NK-92 treated with Interleukin-12 subunit alpha and Interleukin-12 subunit beta, amount 100 ng/mL, for 24 hours (cell line): Measurements from ENCODE around the gene MED8.
"Not testable (repeated sequence)": the region's sequence is repeated elsewhere in the genome, so short reads cannot be mapped to it uniquely, and the experiment has no call there.

ENCODE experiments used
- DNase-seq: peaks from one replicate; lab custom pipeline; 2025; lab: John Stamatoyannopoulos, UW

The MED8 gene

DNA sequence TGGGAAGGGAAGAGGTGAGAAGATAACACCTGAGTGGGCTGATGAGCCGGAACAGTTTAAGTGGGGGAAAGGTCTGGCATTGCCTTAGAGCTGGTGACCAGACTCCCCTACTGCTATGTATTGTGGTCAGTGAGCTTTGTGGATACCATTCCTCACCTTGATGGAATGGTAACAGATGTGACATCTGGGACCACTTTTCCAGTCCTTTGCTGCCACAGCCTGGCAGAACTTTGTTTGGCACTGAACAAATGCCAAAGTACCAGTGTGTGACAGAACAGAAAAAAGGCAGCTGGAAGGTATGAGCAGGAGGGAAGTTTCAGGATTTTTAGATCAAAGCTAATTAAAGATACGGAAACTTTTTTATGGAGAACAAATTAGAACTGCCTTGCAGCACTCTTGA lies 6.2 kb downstream of the MED8 start:
- no peak for DNase-seq

DNA sequence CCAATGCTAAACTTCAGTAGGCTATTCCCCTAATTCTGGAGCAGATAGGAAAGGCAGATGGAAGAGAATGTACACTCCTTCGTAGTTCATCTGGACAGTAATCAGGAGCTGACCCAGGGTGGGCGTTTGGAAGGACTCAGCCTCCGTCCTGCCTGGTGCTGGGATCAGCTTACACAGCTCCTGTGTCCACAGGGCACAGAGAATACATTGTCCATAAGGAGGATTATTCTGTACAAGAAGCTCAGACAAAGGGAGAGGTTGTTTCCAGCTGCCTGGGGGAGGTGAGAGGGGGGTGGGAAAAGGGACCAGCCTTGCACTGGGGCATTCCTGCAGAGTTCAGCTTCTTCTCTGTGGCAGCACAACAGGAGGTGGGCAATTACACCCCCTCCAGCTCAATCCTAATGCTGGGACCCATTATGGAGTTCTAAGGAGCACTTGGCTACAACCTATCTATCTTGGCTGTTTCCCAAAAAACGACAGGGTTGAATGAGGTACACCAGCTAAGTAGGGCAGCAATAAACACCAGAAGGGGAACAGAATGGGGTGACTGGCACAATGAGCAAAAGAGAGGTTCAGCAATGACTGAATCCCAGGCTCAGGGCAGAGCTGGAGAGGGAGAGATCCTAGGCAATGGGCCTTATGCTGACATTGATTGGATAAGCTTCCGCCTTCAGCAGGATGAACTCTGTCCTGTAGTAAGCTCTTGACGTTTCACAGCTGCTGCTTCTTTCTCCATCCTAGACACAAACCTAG lies 7.4 kb downstream of the MED8 start:
- no peak for DNase-seq

DNA sequence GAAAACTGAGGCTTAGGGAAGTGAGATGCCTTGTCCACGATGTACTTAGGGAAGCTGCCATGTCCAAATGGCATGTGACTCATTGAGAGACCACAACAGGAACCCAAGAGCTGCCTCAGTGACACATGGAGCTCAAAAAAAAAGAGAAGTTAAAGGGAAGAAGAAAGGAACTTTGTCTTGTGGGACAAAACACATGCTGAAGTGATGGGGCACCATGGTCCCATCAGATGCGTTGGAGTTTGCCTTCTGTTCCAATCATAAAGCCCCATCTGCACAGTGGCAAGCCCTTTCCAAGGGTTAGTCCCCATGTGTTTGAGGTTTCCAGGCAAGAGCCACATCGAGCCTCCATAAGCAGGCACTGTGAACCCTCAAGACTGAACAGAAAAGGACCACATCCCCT lies 8.0 kb downstream of the MED8 start:
- DNase-seq: no peak

DNA sequence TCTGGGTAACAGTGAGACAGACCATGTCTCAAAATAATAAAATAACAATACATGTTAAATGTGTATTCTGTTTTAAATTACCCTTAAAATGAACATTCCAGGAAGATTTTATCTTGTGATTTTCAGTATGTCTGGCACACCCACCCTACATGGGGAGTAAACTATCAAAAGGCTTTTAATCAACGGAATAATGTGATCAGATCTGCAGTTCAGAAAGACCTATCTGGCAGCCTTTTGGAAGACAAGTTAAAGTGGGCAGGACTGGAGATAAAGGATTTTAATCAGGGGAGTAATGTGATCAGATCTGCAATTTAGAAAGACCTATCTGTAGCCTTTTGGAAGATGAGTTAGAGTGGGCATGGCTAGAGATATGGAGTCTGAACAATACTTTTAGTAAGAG lies 10.1 kb downstream of the MED8 start:
- DNase-seq: no peak

DNA sequence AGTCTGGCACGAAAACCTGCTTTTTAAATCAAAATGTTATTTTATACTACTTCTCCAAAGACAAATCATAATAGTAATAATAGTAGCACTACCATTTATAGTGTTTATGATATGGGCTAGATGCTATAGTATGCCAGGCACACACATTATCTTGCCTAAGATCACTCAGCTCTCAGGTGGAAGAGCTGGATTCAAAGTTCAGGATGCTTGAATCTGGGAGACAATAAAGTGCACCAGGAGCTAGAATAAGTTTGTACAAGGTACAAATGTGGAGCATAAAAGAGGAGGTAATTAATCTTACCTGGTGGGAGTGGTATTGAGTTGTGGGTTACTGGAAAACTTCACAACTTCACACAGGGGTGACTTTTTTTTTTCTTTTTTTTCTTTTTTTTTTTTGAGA lies 11.8 kb downstream of the MED8 start:
- DNase-seq: no peak

DNA sequence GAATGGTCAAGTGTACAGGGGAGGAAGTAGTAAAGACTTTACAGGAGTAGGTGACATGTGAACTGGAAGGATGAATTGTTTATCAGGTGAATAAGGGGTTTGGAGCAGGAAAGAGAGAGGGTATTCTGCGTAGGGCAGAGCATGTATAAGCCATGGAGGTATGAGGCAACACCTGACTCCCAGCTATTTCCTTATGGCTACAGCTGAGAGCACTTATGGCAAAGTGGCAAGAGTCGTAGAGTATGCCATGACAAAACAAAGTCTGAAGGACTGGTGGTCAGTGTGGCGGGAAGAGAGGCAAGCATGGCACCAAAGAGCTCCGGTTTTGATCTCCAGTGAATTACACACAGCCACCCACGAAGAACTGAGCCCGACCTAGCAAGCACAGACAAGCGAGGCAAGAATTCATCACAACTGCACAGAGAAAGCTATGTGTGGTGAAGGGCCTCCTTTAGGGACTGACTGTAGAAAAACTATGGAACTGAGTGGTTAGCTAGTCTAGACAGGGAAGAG lies 12.8 kb downstream of the MED8 start:
- no peak for DNase-seq

DNA sequence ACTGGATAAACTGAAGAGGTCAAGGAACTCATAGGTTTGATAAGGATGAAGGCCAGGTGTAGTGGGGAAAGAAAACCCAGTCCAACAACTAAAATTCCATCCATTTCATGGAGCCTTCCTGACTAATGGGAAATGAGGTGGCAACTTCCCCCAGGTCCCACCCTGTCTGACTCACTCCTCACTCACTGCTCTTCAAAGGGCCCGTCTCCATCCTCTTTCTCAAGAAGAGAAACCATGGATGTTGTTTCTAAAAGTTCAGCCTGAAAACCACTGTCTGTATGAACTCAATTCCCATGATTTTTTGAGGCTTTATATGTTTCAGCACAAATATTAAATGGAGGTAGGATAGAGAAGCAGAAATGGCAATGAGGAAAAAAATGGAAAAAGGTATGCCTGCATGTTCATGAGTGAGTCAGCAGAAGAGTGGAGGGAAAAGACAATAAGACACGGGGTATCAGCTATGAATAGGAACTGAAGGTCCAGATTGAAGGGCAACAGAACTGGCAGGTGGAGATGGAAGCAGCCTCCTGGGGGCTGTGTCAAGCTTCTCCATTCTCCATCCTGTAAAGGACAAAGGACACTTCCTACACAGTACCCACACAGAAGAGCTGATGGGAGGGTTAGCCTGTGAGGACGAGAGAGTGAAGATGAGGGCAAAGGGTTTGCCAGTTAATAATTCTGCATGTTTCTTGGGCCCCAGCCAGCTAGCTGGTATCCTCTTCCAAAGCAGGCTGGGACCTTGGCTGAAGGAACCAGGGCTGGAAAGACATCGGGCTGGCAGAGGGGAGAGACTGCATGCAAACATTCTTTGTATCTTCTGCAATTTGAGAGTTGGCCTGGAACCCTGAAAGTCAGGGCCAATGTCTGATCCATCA lies 16.3 kb downstream of the MED8 start:
- no peak for DNase-seq

DNA sequence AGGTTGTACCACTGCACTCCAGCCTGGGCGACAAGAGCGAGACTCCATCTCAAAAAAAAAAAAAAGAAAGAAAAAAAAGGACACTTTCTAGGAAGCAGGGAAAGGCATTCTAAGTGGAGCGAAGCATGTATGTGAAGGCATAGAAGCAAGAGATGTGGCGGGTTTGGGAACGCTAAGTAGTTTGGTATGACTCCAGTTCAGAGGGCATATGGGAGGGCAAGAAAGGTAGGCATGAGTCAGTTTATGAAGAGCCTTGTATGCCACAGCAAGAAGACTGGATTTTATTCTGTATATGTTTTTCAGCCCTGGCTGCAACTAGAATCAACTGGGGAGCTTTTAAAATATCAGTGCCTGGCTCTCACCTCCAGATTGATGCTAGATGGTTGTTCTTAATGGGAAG lies 17.4 kb downstream of the MED8 start:
- DNase-seq: no peak

DNA sequence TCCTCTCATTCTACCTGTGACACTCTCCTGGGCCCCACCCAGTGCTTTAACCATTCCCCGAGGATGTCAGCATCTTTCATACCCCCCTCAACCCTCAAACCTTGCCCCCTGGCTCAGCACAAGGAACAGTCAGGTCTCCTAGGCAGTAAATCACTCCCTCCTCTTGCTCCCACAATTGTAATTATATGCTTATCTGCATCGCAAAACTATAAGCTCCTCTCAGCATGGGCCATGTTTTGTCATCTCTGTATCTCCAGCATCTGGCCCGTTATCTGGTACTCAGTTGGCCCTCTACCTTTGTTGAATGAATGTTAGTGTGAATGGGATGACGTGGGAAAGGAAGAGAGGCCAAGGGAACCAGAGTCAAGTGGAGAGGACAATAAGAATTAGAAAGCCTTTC lies 19.0 kb downstream of the MED8 start:
- no peak for DNase-seq

DNA sequence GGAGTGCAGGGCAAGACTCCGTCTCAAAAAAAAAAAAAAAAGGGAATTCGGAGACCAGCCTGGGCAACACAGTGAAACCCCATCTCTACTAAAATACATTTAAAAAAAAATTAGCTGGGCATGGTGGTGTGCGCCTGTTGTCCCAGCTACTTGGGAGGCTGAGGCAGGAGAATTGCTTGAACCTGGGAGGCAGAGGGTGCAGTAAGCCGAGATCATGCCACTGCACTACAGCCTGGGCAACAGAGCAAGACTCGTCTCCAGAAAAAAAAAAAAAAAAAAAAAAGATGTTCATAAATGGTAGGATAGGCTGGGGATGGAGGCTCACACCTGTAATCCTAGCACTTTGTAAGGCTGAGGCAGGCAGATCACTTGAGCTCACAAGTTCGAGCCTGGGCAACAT lies 19.8 kb downstream of the MED8 start:
- DNase-seq: not testable (repeated sequence)

DNA sequence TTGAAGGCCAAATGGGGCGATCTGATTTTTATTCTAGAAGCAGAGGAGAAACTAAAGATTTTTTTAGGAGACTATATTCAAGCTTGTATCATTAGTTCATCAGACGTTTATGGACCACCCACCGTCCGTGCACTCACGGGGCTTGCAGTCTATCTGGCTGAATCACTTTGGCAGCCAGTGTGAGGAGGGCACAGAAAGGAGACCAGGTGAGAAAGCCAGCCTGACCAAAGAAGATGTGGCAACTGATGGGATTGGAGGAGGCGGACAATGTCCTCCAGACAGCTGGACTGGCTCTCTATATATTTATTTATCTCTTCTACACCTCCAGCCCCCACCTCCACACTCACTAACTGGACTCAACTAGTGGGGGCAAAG lies 21.0 kb downstream of the MED8 start:
- peak; percentile 11 for DNase-seq

DNA sequence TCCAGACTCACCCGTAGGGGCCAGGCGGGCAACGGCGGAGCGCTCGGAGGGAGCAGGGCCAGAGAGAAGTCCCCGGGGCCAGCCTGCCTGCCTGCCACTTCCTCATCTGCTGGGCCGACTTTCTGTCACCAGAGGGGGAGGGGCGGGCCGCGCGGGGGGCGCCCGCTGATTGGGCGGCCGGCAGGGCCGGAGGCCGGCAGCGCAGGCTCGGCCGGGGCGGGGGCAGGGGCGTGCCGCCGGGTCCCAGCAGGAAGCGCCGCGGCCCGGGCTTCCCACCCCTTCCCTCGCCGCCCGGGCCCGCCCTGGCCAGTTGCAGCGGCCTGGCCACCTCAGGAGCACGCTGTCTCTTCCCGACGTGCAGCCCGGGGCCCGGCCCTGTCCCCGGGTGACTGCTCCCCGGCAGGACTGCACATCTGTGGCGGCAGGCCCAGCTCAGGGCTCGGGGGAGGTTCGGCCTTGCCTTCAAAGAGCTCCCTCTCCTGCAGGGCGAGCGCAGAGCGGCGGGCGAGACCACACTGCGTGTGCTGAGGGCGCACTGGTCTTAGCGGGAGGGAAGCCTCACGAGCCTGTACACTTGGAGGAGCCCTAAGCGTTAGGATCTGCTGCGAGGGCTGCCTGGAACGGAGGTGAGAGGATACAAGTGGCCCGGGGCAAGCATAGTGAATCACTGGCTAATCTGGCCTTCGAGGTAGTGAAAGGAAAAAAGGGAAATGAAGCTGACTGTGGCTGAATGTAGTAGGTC lies 21.5 kb downstream of the MED8 start, which contains the start of gene ELOVL1:
Gene ELOVL1 (minus strand): TSS at position 108 of the 742 bp plus-strand sequence. CDS start 2,402 bp downstream, outside the sequence.
- DNase-seq: peak; percentile 82

DNA sequence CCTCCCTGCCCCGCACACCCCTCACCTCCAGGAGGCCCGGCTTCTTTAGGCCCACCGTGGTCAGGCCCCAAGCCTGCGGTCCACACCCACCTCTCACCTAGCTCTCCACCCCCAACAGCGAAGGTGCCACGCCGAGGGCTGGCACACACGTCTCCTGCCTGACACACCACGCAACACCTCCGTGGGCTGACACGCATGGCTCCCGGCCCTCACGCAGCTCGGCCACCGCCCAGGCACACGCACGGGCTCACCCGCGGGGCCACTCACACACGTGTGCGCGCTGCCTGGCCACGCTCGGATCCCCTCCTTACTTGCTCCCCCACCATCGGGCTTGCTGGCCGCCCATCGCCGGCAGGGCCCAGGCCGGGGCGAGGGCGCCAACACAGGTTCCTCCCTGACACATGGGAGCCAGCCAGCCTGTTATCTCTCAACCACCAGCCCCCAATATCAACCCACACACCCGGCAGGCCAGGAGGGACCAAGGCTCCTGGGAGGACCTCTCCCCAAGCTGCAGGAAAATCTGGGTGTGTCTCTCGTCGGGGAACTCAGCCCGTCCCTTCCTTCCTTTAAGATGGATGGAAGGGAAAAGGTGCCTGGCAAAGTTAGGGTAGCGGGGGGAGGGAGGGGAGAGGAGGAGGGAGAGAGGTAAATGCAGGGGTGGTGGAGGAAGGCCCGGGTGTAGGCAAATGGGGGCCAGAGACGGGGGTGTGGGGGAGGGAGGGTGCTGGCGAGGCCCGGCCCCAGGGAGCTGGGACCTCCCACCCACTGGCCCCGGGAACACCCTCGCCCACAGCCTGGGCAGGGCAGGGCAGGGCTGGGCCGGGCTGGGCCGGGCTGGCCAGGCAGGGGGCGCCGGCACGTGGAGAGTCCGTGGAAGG lies 22.3 kb downstream of the MED8 start:
- DNase-seq: peak; percentile 80

DNA sequence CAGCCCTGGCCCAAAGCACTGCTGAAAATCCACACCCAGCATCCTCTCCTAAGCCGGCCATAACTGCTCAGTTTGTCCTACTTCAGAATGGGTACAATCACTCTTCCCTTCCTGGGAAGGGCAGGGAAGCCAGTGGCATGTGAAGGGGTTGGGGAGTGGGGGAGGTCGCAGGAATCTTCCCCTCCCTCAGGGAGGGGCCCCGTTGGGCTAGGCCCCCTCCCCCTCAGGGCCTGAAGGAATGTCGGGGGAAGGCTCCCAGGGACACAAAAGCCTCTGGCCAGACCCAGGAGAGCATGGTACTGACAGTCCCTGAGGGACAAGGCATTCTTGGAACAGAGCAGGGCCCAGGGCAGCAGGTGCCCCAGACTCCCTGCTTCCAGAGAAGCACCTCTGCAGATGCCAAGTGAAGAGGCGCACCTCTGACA lies 23.0 kb downstream of the MED8 start:
- DNase-seq: no peak

DNA sequence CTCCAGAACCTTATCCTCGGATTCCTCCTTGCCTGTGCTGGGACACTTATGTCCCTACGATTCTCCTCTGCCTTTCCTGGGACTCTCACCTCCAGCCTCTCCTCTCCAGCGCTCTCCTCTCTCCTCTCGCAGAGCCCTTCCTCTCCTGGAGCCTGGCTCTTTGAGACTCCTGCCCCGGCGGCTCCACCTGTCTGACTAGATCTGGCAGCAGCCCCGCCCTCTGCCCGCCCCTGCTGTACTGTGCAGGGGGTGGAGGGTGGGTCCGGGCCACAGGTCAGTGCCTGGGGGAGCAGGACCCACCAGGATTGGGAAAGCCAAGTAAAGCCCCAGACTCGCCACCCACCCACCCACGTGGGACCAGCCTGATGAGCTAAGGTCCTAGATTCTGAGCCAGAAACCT lies 23.4 kb downstream of the MED8 start:
- no peak for DNase-seq

DNA sequence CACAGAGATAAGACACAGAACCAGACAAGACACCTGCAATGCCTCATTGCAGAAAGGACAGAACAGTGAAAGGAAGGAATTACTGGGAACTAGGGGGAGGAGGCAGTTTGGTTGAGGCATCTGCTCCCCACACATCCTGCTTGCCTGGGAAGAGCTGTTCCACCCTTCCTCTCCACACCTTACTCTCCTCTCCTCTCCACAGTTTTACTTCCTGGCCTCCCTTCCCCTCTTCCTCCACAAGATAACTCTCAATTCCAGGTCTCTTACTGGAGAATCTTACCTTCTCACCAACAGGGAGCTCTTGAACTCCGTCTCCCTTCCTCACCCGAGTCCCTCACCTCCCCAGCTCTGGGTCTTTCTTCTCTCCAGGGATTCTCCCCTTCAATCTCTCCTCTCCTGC lies 23.9 kb downstream of the MED8 start:
- no peak for DNase-seq

DNA sequence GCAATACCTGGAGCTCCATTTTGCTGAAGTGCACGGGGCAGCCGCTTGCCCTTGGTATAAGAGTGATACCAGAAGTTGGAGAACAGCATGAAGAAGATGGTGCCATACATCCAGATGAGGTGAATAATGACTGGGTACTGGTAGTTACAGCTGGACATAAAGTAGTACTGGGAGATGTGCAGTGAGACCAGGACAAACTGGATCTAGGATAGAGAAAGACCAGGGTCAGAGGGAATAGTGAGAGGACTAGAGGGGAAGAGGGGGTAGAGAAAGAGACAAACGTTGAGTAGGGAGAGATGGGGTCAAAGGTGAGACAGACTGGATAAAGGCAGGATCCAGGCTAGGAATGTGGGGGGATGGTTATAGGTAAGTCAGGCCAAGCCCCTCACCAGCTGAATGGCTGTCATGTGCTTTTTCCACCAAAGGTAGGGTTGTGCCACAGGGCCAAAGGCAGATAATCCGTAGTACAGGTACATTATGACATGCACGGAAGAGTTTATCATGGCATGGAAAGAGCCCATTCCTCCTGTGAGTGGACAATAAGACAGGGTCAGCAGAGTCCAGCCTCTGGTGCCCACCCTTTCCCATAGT lies 25.6 kb downstream of the MED8 start:
- no peak for DNase-seq

DNA sequence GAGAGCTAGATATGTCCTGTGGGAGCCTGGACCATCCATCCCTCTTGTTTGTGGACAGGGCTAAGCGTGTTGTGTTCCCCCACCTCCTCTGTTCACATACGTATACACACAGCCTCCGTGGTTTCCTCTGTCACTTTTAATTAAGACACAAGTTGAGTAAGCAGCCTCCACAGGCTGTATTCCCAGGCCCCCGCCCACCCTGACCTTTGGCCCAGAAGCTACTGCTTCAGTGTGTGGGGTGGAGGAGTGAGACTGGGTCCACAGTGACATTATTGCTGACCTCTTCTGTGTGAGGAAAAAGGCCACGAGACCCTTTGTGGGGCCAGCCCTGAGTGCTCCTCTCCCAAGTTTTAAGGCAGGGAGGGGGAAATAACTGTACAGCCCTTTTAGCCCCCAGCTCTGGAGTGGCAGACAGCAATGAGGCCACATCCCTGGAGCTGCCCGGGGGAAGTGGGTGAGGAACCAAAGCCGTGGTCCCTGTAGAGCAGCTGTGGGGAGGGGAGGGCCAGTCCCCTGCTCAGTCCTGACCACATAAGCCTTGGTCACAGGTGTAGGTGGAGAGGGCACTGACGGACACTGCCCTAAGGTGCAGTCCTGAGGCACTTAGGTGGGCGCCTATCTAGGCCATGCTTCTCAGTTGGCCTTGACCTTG lies 26.2 kb downstream of the MED8 start:
- no peak for DNase-seq

DNA sequence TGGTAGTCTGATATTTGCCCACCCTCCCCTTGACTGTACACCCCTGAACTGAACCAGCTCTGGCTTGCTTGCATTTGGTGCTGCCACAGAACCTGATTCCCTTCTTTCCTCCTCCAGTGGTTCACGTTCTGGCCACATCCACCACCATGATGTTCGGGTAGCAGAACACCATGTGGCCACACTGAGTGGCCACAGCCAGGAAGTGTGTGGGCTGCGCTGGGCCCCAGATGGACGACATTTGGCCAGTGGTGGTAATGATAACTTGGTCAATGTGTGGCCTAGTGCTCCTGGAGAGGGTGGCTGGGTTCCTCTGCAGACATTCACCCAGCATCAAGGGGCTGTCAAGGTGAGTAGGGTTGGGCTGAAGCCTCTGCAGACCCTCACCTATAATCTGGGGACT lies 29.0 kb downstream of the MED8 start:
- no peak for DNase-seq

DNA sequence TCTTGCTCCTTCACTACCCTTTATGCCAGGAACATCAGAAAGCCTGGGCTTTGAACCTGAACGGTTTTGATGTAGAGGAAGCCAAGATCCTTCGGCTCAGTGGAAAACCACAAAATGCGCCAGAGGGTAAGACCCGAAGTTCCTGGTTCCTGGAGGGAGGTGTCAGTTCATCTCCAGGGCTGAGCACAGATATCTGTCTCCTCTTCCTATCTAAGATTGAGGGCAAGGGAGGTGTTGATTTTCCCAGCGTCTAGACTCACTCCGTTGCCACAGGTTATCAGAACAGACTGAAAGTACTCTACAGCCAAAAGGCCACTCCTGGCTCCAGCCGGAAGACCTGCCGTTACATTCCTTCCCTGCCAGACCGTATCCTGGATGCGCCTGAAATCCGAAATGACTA lies 29.9 kb downstream of the MED8 start:
- no peak for DNase-seq
